ENCODE data around the gene HIPK3. TPM values are rescaled to one million over a fixed set of nuclear protein-coding genes. Genes with fewer than 3 reads are reported as not detected.
"Not testable (repeated sequence)": the region's sequence is repeated elsewhere in the genome, so short reads cannot be mapped to it uniquely, and the experiment has no call there.

HIPK3 gene
- total RNA-seq (2014; rRNA removed; shearing (Covaris generic)), result 27.2 and 31.1 TPM in 2 replicates

- peak; percentile 84 for DNase-seq (ENCODE audit: low spot score)
Observed at GRCh38 chr11:33257160-33257896, at the start of gene HIPK3. Gene HIPK3, plus strand, starts transcription at chr11:33257381.

- DNase-seq (ENCODE audit: low spot score), result no peak
Observed at GRCh38 chr11:33207408-33207985, 49.7 kb upstream of the HIPK3 start.

GRCh38 chr11:33208150-33208549 lies 49.0 kb upstream of the HIPK3 start:
- no peak for DNase-seq (ENCODE audit: low spot score)

- DNase-seq (ENCODE audit: low spot score), result no peak
Observed at GRCh38 chr11:33211153-33211552, 46.0 kb upstream of the HIPK3 start.

- DNase-seq (ENCODE audit: low spot score), result no peak
Observed at GRCh38 chr11:33211580-33211979, 45.6 kb upstream of the HIPK3 start.

- no peak for DNase-seq (ENCODE audit: low spot score)
Observed at GRCh38 chr11:33214187-33214586, 43.0 kb upstream of the HIPK3 start.

- DNase-seq (ENCODE audit: low spot score), result no peak
Observed at GRCh38 chr11:33214767-33215166, 42.4 kb upstream of the HIPK3 start.

GRCh38 chr11:33216676-33217075 lies 40.5 kb upstream of the HIPK3 start:
- DNase-seq (ENCODE audit: low spot score), result not testable (repeated sequence)

GRCh38 chr11:33222052-33222750 lies 35.0 kb upstream of the HIPK3 start:
- no peak for DNase-seq (ENCODE audit: low spot score)

GRCh38 chr11:33225371-33225770 lies 31.8 kb upstream of the HIPK3 start:
- no peak for DNase-seq (ENCODE audit: low spot score)

- no peak for DNase-seq (ENCODE audit: low spot score)
Observed at GRCh38 chr11:33227578-33228261, 29.5 kb upstream of the HIPK3 start.

GRCh38 chr11:33234397-33235190 lies 22.6 kb upstream of the HIPK3 start:
- DNase-seq (ENCODE audit: low spot score), result no peak

- DNase-seq (ENCODE audit: low spot score), result no peak
Observed at GRCh38 chr11:33237039-33237597, 20.1 kb upstream of the HIPK3 start.

GRCh38 chr11:33242575-33242974 lies 14.6 kb upstream of the HIPK3 start:
- DNase-seq (ENCODE audit: low spot score), result no peak

GRCh38 chr11:33243654-33244053 lies 13.5 kb upstream of the HIPK3 start:
- DNase-seq (ENCODE audit: low spot score), result not testable (repeated sequence)

GRCh38 chr11:33248416-33248971 lies 8.7 kb upstream of the HIPK3 start:
- DNase-seq (ENCODE audit: low spot score), result no peak

GRCh38 chr11:33256031-33256812 lies 959 bp upstream of the HIPK3 start:
- DNase-seq (ENCODE audit: low spot score), result peak; percentile 24

GRCh38 chr11:33256813-33257159 lies 395 bp upstream of the HIPK3 start:
- no peak for DNase-seq (ENCODE audit: low spot score)

- DNase-seq (ENCODE audit: low spot score), result peak; percentile 90
Observed at GRCh38 chr11:33257897-33258630, 883 bp downstream of the HIPK3 start.

Measured in HT-29 (cell line).